HepG2 (cell line): ENCODE data around the gene SYCP2L. TPM values are rescaled to one million over a fixed set of nuclear protein-coding genes. Genes with fewer than 3 reads are reported as not detected.

Experiments used
- ATAC-seq: fragments of 200-7000 bp; cut with Tn5 transposase; 3 replicates; pipeline ENCODE4 v1.9.1; 2020; ENCODE audit warnings: mild to moderate bottlenecking, moderate library complexity
- BruUV-seq: library from RNA; stranded (reverse); fragments of 400-500 nt; replicated peaks from 2 replicates; lab custom pipeline; 2021; lab: Mats Ljungman, UMichigan
- CTCF ChIA-PET: fragments of 300-600 bp; formaldehyde crosslinking; extraction: SDS; loops from one replicate; lab custom pipeline; 2021; ENCODE audit warnings: low total read pairs, inconsistent platforms, low intra/inter-chr PET ratio; lab: Yijun Ruan, JAX
- POLR2A ChIA-PET: fragments of 350-600 bp; sonication (Branson Sonifier 250); formaldehyde crosslinking; loops from one replicate; lab custom pipeline; 2020; ENCODE audit warnings: antibody characterized with exemption, inconsistent platforms; lab: Yijun Ruan, JAX
- DNase-seq: peaks from one replicate; pipeline ENCODE4 v3.0.0-alpha.2; 2015; ENCODE audit warnings: low spot score
- FAIRE-seq: peaks from 3 replicates; lab custom pipeline; 2011; peaks lifted over from hg19 to GRCh38; lab: Jason Lieb, UNC
- H2AFZ ChIP-seq: one replicate; pipeline ENCODE4 v1.6.1; 2011; ENCODE audit warnings: low read length, inconsistent platforms
- H3K27ac ChIP-seq: fragments of 300-600 bp; 3 replicates; pipeline ENCODE4 v1.8.0; 2011; ENCODE audit warnings: mixed run types, mild to moderate bottlenecking, mixed read lengths, low read length, inconsistent platforms; ENCODE audit not compliant: insufficient read depth; ENCODE audit errors: extremely low read length
- H3K27me3 ChIP-seq, 2 experiments: fragments of 200-600 bp in 1 of 2; 2 replicates in 1 of 2; 3 replicates in 1 of 2; pipeline versions ENCODE4 v1.6.0 to v1.8.0; 2011; ENCODE audit warnings: low read length in 2 of 2, mild to moderate bottlenecking in 2 of 2, moderate library complexity in 2 of 2, inconsistent platforms in 1 of 2; ENCODE audit not compliant: insufficient read depth in 2 of 2, control insufficient read depth in 1 of 2
- H3K36me3 ChIP-seq, 2 experiments: fragments of 200-600 bp in 1 of 2; replicated peaks in 1 of 2; 2 replicates in 1 of 2; 3 replicates in 1 of 2; pipeline versions ENCODE4 v1.5.1 to v1.8.0; 2011; ENCODE audit warnings: low read length in 2 of 2, inconsistent platforms in 1 of 2; ENCODE audit not compliant: insufficient read depth in 2 of 2, control insufficient read depth in 1 of 2
- H3K4me1 ChIP-seq: 2 replicates; pipeline ENCODE4 v1.5.1; 2012; ENCODE audit warnings: low read length, inconsistent platforms; ENCODE audit not compliant: insufficient read depth
- H3K4me2 ChIP-seq: 2 replicates; pipeline ENCODE4 v1.6.0; 2011; ENCODE audit warnings: low read depth, low read length, inconsistent platforms
- H3K4me3 ChIP-seq, 3 experiments: fragments of 200-600 bp in 1 of 3; sonication (generic), shearing (Covaris generic) in 1 of 3; replicated peaks in 1 of 3; 2 replicates each; pipeline ENCODE4 v1.5.1; 2011 to 2016; ENCODE audit warnings: low read length in 3 of 3, inconsistent platforms in 2 of 3, low read depth in 2 of 3, mild to moderate bottlenecking in 2 of 3, control low read depth in 1 of 3, mixed read lengths in 1 of 3; ENCODE audit not compliant: insufficient read depth in 1 of 3
- H3K79me2 ChIP-seq: one replicate; pipeline ENCODE4 v1.6.1; 2011; ENCODE audit warnings: low read length, inconsistent platforms; ENCODE audit not compliant: insufficient read depth
- H3K9ac ChIP-seq: 2 replicates; pipeline ENCODE4 v1.6.0; 2011; ENCODE audit warnings: mild to moderate bottlenecking, low read depth, low read length, inconsistent platforms; ENCODE audit not compliant: insufficient read depth
- H3K9me3 ChIP-seq: 2 replicates; pipeline ENCODE4 v1.5.1; 2012; ENCODE audit warnings: mild to moderate bottlenecking, low read length
- H4K20me1 ChIP-seq: 2 replicates; pipeline ENCODE4 v1.6.0; 2011; ENCODE audit warnings: inconsistent platforms, mild to moderate bottlenecking, low read length, moderate library complexity; ENCODE audit not compliant: insufficient read depth
- PAF1 ChIP-seq: IDR thresholded peaks from 2 replicates; pipeline ENCODE4 v1.6.1; 2016; ENCODE audit warnings: missing genetic modification reagents, missing compliant biosample characterization
- PATZ1 ChIP-seq: sonication (generic); formaldehyde crosslinking; IDR thresholded peaks from 2 replicates; pipeline ENCODE4 v1.4.0; 2020; ENCODE audit warnings: missing genetic modification reagents
- TFDP1 ChIP-seq: IDR thresholded peaks from 2 replicates; pipeline ENCODE4 v1.6.1; 2016; ENCODE audit warnings: missing compliant biosample characterization, missing genetic modification reagents, borderline replicate concordance
- UBTF ChIP-seq: sonication (generic); formaldehyde crosslinking; IDR thresholded peaks from 2 replicates; pipeline ENCODE4 v1.4.0; 2020; ENCODE audit warnings: mild to moderate bottlenecking, missing genetic modification reagents
- ZNF362 ChIP-seq: sonication (generic); formaldehyde crosslinking; IDR thresholded peaks from 2 replicates; pipeline ENCODE4 v1.4.0; 2020; ENCODE audit warnings: missing genetic modification reagents, mild to moderate bottlenecking, borderline replicate concordance
- ZNF460 ChIP-seq: sonication (generic); formaldehyde crosslinking; IDR thresholded peaks from 2 replicates; pipeline ENCODE4 v1.5.1; 2020; ENCODE audit warnings: missing genetic modification reagents, mild to moderate bottlenecking, borderline replicate concordance
- ZNF879 ChIP-seq: sonication (generic); formaldehyde crosslinking; IDR thresholded peaks from 2 replicates; pipeline ENCODE4 v1.8.1; 2023; ENCODE audit warnings: missing genetic modification reagents
- WGBS: methylation state at CpG from one replicate; pipeline ENCODE4 v1.1.6; 2017; ENCODE audit warnings: low lambda C conversion rate; 5-methylcytosine and 5-hydroxymethylcytosine counted together
- in situ Hi-C: cut with HindIII; loops from 2 replicates; pipeline ENCODE4 v1.10.0; 2017; ENCODE audit warnings: low pct_unique_long_range_greater_than_20kb; ENCODE audit not compliant: extremely low pct_ligation_motif_present
- intact Hi-C: fragments of 100-400 bp; cut with micrococcal nuclease; formaldehyde crosslinking; loops from one replicate; pipeline ENCODE4 v1.10.0; 2022; ENCODE audit not compliant: unreplicated experiment
- polyA plus RNA-seq, 8 experiments: library from polyadenylated mRNA; depleted of rRNA in 3 of 8; stranded (reverse) in 7 of 8; unstranded in 1 of 8; fragments of >200 nt; fragmentation: Illumina TruSeq in 4 of 8; extraction: Trizol in 4 of 8; gene quantifications; 2 replicates each; pipeline versions ENCODE4 v1.2.1 to v1.2.3, GENCODE V29; 2011 to 2016; ENCODE audit warnings: low read depth in 4 of 8, missing spikeins in 1 of 8, mixed read lengths in 1 of 8; ENCODE audit not compliant: insufficient read depth in 1 of 8
- total RNA-seq, 5 experiments: library from RNA; depleted of rRNA; stranded (reverse); fragments of >200 nt; fragmentation: Illumina TruSeq; extraction: Trizol; gene quantifications; 2 replicates each; pipeline ENCODE4 v1.2.3, GENCODE V29; 2016; ENCODE audit warnings: low read depth in 1 of 5

SYCP2L gene
- total and polyA plus RNA-seq, 2 of the 13 experiments (the other 11 are each of a cell fraction or from before 2014, with no cell fraction given), result 0.22 to 0.54 TPM

- no peak for TF ChIP-seq PAF1 (CRISPR knock-in tag)
- TF ChIP-seq ZNF460 (CRISPR knock-in tag), result no peak
- TF ChIP-seq ZNF362, result no peak
- no peak for TF ChIP-seq UBTF
These were observed 83.9 kb downstream of the SYCP2L start (continued) for GRCh38 chr6:10970731-10971130.

- no peak for DNase-seq
- in situ Hi-C loops, result no loop called here
- 61% methylated on average over 3 of the region's 3 CpGs for WGBS
- Histone ChIP-seq H4K20me1 (no peaks in the 10 kb centered on the region), H3K36me3 (no peaks in the 10 kb centered on the region), H3K9ac (no peak overlapping the region), H3K4me3 (no peak overlapping the region), H3K27ac (no peak overlapping the region), H3K4me1 (no peaks in the 10 kb centered on the region), H3K27me3 (peaks cover 0 to 10% of the 10 kb centered on the region in 2 experiments; a peak in 1 of 5 replicates), H3K9me3 (no peaks in the 10 kb centered on the region), H2AFZ (no peak overlapping the region), H3K4me2 (no peak overlapping the region)
- no peak for ATAC-seq
- CTCF ChIA-PET, result no interaction called here
- BruUV-seq, result no TSS peak
- FAIRE-seq, result no peak
- TF ChIP-seq PATZ1 (CRISPR knock-in tag), result no peak
- no peak for TF ChIP-seq ZNF879 (CRISPR knock-in tag)
- no peak for TF ChIP-seq TFDP1 (CRISPR knock-in tag)
- TF ChIP-seq, all 625 proteins: peak for 0
- intact Hi-C loops, result no loop called here
- POLR2A ChIA-PET, result no interaction called here
- H3K79me2 ChIP-seq, result no peaks in the 10 kb centered on the region
These were observed 85.3 kb downstream of the SYCP2L start for GRCh38 chr6:10972196-10972595.
